Inflammatory macrophage treated with lipopolysaccharide for 1 hour (primary cell): ENCODE results near the gene PLCB1.

Experiments
- DNase-seq, 2 donors: peaks; one replicate each; pipeline ENCODE4 v3.0.0-alpha.2; 2020 to 2022

Gene PLCB1

GRCh38 chr20:8914421-8914820 is 782.4 kb downstream of the PLCB1 start:
- no peak for DNase-seq

GRCh38 chr20:8917084-8917483 is 785.0 kb downstream of the PLCB1 start:
- DNase-seq = no peak

- DNase-seq = no peak
Measured at GRCh38 chr20:8918145-8918544, 786.1 kb downstream of the PLCB1 start.

- DNase-seq = no peak
Measured at GRCh38 chr20:8924539-8924938, 792.5 kb downstream of the PLCB1 start.

- DNase-seq = no peak
Measured at GRCh38 chr20:8930726-8931125, 798.7 kb downstream of the PLCB1 start.

GRCh38 chr20:8932192-8933165 is 800.4 kb downstream of the PLCB1 start:
- no peak for DNase-seq

GRCh38 chr20:8933381-8933807 is 801.3 kb downstream of the PLCB1 start:
- DNase-seq = no peak

GRCh38 chr20:8934362-8934761 is 802.3 kb downstream of the PLCB1 start:
- no peak for DNase-seq
